ENCODE data around the gene RABGGTA. TPM values are rescaled to one million over a fixed set of nuclear protein-coding genes. Genes with fewer than 3 reads are reported as not detected.

The RABGGTA gene
- total RNA-seq, 1 donor = 21.2 TPM

- no peak for DNase-seq (ENCODE audit: low read depth)
- H3K4me3 ChIP-seq (ENCODE audit: low read depth, low read length) = peak overlapping the region; percentile 97
- no peak for TF ChIP-seq CTCF (IDR thresholded peaks at IDR 0.05; ENCODE audit: insufficient read depth, low read length)
Measured at GRCh38 chr14:24271834-24272263, 452 bp upstream of the RABGGTA start.

GRCh38 chr14:24270537-24271133 lies 762 bp downstream of the RABGGTA start:
- peak overlapping the region; percentile 97 for H3K4me3 ChIP-seq (ENCODE audit: low read depth, low read length)
- DNase-seq (ENCODE audit: low read depth) = no peak
- TF ChIP-seq CTCF (IDR thresholded peaks at IDR 0.05; ENCODE audit: insufficient read depth, low read length) = no peak

- no peak for DNase-seq (ENCODE audit: low read depth)
- no peak for TF ChIP-seq CTCF (IDR thresholded peaks at IDR 0.05; ENCODE audit: insufficient read depth, low read length)
- no peak overlapping the region for H3K4me3 ChIP-seq (ENCODE audit: low read depth, low read length)
Measured at GRCh38 chr14:24269910-24270536, 1.4 kb downstream of the RABGGTA start.

- H3K4me3 ChIP-seq (ENCODE audit: low read depth, low read length) = no peak overlapping the region
- TF ChIP-seq CTCF (IDR thresholded peaks at IDR 0.05; ENCODE audit: insufficient read depth, low read length) = no peak
- DNase-seq (ENCODE audit: low read depth) = no peak
Measured at GRCh38 chr14:24269368-24269767, 2.0 kb downstream of the RABGGTA start.

- H3K4me3 ChIP-seq (ENCODE audit: low read depth, low read length) = no peak overlapping the region
- DNase-seq (ENCODE audit: low read depth) = no peak
- TF ChIP-seq CTCF (IDR thresholded peaks at IDR 0.05; ENCODE audit: insufficient read depth, low read length) = no peak
Measured at GRCh38 chr14:24268225-24268624, 3.2 kb downstream of the RABGGTA start.

GRCh38 chr14:24267516-24267915 lies 3.9 kb downstream of the RABGGTA start:
- no peak overlapping the region for H3K4me3 ChIP-seq (ENCODE audit: low read depth, low read length)
- DNase-seq (ENCODE audit: low read depth) = no peak
- no peak for TF ChIP-seq CTCF (IDR thresholded peaks at IDR 0.05; ENCODE audit: insufficient read depth, low read length)
